Stimulated activated CD8-positive, alpha-beta memory T cell treated with anti-CD3 and anti-CD28 coated beads, Interleukin-12 subunit alpha, Interleukin-12 subunit beta, amount 100 ng/mL, for 24 hours (primary cell): ENCODE measurements around the gene COL6A2.
"Not testable (repeated sequence)": the region's sequence is repeated elsewhere in the genome, so short reads cannot be mapped to it uniquely, and the experiment has no call there.

ENCODE experiments used
- DNase-seq: peaks from one replicate; pipeline ENCODE4 v3.0.0-alpha.2; 2020; ENCODE audit errors: extremely low read depth

COL6A2 gene

GRCh38 chr21:46079352-46080170 is 18.4 kb upstream of the COL6A2 start:
- no peak for DNase-seq

DNA sequence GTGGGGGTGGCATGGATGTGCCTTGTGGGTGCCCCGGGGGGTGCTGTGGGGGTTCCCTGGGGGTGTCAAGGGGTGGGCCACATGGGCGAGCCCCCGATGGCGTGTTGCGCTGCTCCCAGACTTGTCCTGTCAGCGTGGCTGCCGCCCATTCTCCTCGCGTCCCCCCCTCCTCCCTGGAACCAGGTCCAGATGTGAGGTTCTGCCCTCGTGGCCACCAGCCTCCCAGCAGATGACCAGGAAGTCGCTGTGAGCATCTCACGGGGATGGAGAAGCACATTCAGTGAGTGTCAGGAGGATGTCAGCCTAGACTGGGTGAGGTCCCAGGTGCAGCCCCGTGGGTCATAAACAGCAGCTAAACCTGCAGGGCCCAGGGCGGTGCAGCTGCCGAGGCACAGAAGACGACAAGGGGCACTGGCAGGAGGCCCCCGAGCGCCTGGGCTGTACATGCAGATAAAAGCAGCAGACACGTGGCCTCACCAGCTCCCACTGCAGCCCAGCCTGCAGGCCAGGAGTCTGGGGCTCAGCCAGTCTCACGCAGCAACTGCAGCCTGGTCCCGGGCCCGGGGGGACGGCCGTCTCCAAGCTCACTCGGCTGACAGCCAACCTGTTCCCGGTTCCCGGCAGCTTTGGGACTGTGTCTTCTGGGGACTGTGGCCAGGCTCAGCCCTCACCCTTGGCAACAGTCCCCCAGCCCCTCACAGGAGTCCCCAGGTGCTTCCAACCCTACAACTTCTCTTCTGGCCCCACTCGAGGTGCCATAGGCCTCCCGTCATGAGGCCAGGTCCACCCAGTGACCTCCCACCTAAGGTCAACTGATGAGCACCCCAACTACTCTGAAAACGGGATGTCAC is 17.5 kb upstream of the COL6A2 start:
- DNase-seq, result no peak

DNA sequence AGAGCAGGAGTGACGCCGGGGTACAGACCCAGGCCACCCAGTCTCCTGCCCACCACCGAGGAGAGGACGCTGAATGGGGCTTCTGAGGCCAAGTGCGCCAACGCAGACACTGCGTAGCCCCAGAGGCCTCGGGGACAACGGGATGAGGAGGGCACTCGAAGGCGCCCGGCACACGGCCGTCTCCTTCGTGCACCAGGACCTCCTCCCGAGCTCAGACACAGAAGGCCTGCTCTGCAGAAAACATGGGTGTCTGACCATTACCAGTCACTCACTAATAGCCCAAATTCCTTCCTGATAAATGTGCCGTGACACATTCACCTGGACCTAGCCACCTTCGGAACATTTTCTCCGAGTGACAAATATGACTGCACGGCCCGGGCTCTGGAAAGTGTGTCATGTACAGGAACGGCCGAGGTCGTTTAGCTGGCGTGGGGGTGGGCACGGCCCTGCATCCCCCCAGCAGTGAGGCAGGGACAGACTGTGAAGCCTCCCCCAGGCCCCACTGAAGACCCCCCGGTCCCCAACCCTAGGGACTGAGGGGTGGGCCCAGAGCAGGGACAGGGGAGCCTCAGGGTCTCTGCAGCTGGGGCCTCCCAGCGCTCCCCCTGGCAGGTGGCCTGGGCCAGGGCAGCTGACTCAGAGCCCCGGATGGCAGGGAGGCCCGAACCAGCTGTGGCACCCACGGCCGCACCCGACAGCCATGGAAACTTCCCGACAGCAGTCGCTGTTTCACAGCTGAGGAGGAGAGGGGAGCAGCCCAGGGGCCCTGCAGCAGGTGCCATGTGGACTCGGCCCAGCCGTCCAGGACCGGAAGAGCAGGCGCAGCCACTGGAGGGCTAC is 16.7 kb upstream of the COL6A2 start:
- no peak for DNase-seq

DNA sequence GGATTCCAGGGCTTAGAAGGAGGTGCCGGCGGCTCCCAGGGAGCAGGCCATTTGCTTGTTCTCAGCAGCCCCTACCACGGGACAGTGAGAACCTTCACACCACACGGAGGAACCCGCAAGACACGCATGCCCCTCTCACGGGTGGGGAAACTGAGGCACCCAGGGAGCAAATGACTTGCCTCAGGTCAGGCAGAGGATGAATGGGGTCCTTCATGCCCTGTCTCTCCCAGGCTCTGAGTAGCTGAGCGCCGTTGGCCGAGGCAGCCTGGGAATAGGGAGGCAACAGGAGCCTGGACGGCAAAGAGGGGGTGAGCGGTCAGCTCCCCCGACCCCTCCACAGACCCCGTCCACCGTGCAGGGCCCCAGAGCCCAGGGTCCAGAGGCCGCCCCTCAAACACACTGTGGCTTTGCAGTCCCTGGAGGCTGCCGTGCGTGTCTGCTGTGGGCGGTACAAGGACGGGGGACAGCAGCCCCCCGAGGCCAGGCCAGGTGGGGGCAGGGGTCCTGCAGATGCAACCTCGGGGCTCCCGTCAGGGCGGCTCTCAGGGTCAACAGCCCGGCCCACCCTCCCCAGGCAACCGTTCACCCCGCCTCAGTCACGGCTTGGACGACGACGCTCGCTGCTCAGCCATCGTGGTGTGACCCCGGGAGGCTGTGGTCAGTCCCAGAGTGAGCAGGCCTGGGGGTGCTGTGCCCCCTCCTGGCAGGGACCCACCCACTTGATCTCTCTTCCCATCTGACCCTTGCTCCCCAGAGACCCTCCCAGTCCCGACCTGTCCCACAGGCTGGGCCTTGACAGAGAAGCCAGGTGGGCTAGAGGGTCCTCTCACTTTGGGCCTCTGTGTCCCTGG is 15.8 kb upstream of the COL6A2 start:
- no peak for DNase-seq

GRCh38 chr21:46082713-46082962 is 15.3 kb upstream of the COL6A2 start:
- DNase-seq, result no peak

DNA sequence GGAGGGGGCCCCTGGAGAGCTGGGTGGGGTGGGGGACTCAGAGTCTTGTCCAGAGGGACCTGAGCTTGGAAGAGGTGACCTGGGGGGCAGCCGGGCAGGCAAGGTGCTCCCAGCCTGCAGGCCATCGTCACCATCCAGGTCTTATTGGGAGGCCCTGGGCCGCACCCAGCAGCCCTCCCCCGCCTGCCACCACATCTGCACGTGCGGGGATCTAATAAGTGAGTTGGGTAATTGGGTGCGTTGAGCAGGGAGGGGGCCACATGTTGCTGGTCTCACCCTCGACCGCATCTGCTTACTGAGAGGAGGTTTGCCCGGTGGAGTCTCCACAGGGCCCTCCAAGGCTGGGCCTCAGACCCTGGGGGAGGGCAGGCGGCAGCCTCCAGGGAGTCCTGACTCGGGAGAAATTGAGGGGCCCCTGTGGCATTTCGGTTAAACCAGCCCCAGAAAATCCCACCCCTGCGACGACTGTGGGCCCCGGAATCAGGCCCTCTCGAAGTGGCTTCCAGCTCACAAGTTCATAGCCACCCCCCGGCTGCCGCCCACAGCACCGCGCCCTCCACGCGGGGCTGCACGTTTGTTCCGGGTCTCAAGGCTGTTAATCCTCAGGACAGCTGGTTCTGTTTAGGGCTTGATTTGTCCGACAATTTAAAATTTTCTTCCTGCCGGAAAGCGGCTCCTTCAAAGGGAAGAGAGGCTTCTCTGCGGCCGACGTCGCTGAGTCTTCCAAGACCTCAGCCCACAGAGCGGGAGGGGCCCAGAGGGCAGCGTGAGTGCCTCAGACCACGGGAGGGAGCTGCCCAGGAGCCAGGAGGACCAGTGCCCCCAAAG is 14.7 kb upstream of the COL6A2 start:
- no peak for DNase-seq

GRCh38 chr21:46083791-46084561 is 13.9 kb upstream of the COL6A2 start:
- no peak for DNase-seq

DNA sequence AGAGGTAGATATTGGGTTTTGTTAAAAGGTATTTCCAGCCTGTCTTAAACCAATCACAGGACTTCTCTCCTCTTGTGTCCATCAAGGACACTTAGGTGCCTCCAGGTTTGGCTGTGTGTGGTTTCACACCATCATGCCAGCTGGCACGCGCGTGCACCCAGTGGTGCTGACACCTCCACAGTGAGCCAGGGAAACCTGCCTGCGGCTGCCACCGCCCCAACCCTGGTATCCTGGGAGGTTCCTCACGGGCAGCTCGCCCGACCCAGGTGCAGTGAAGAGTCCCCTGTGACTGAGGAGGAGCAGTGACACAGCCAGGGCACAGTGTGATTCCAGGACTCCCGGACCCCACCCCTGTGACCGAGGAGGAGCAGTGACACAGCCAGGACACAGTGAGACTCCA is 13.2 kb upstream of the COL6A2 start:
- DNase-seq, result no peak

GRCh38 chr21:46085259-46085658 is 12.7 kb upstream of the COL6A2 start:
- DNase-seq, result not testable (repeated sequence)

- DNase-seq, result no peak
Observed at GRCh38 chr21:46087641-46088040, 10.3 kb upstream of the COL6A2 start.

- DNase-seq, result no peak
Observed at GRCh38 chr21:46088189-46088588, 9.7 kb upstream of the COL6A2 start.

DNA sequence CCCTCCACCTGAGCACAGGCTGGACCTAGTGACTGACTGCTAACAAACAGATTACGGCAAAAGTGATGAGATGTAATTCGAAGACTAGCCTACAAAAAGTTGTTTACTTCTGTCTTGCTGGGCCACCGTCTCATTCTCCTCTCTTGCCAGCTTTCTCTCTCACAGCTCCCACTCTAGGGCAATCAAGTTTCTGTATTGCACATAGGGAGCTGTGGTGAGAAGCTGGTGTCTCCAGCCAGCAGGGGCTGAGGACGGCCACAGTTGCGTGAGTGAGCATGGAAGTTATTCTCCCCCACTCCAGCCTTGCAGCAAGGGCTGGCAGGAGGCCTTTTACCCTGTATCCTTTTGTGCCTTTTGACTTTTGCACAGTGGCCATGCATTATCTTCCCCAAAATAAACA is 8.6 kb upstream of the COL6A2 start:
- DNase-seq, result no peak

GRCh38 chr21:46091118-46091517 is 6.8 kb upstream of the COL6A2 start:
- no peak for DNase-seq

- DNase-seq, result no peak
Observed at GRCh38 chr21:46091631-46092025, 6.3 kb upstream of the COL6A2 start.

DNA sequence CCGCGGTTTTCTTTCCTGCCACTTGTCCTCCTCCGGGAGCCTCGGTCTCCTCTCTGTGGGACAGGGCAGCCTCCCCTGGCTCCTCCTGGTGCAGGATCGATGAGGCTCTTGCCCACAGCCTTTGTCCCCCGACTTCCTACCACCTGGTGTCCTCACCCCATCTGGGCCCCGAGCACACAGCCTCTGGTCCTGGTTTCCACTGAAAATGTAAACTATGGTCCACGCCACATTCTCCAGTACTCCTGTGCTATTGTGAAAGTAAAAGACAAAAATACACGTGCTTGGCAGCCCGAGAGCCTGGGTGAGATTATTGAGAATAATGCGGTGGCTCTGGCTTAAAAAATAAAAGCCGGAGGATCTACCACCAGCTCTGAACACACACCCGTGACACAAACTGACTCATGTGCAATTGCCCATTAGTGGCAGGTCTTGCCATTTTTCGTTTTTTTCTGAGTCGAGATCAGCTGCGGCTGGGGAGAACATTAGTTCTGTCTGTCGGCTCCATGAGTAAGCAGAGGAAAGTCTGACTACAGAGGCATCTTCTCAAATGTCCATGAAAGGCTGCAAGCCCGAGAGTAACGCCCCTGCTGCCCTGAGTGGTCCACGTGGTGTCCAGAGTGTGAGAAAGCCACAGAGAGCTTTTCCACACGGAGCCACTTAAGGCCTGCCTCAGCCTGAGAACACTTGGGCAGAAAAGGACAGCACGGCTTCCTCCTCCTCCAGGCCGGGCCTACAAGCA is 5.7 kb upstream of the COL6A2 start:
- DNase-seq, result no peak

- DNase-seq, result no peak
Observed at GRCh38 chr21:46092811-46093667, 4.9 kb upstream of the COL6A2 start.

DNA sequence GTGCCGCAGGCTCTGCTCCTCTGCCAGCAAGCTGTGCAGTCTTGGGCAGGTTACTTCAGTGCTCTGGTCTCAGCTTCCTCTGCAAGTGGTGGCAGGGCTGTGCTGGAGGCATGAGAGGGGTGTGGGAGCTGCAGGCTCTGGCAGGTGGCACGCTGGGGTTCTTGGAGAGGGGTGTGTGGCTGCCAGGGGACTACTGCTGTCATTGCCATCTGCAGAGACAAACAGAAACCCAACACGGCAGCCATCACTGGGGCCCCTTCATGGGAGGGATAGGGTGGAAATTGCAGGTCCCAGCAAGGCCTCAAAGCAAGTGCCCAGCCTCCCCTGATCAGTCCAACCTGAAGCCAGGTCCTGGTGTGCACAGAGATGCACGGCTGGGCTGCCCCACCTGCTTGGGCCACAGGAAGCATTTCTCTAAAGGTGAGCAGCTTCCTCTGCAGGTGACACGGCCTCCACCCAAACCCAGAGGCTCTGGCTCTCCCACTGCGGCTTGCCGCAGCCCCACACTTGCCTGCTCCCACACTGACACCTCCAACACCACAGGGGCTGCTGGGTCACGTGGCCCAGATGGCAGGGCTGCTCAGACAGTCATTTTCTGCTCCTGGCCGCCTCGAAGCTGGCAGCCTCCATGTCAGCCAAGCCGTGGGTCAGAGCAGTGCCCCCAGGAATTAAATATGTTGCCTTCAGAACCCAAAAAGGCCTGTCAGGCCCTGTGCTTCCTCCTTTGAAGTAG is 4.1 kb upstream of the COL6A2 start:
- DNase-seq, result no peak
